Sigmoid colon (tissue), 4 donors: ENCODE data around the gene BORCS5.

Source experiments
- POLR2A ChIP-seq, 2 donors: fragments of 450-650 bp; IDR thresholded peaks; one replicate each; pipeline ENCODE4 v1.6.1; 2016; ENCODE audit warnings: antibody characterized with exemption in 2 of 2, mild to moderate bottlenecking in 2 of 2, moderate library complexity in 2 of 2
- POLR2AphosphoS5 ChIP-seq, 4 donors: sonication (generic); formaldehyde crosslinking; IDR thresholded peaks; one replicate each; pipeline ENCODE4 v1.6.1; 2017; ENCODE audit warnings: antibody characterized with exemption in 4 of 4
- TF ChIP-seq, protein P1 (sequence below), 4 experiments: fragments of 450-650 bp in 3 of 4; fragments of 200-600 bp in 1 of 4; IDR thresholded peaks; one replicate each; pipeline ENCODE4 v1.5.1; 2016 to 2019; ENCODE audit warnings: antibody characterized with exemption in 4 of 4, mild to moderate bottlenecking in 3 of 4, moderate library complexity in 2 of 4

DNA sequence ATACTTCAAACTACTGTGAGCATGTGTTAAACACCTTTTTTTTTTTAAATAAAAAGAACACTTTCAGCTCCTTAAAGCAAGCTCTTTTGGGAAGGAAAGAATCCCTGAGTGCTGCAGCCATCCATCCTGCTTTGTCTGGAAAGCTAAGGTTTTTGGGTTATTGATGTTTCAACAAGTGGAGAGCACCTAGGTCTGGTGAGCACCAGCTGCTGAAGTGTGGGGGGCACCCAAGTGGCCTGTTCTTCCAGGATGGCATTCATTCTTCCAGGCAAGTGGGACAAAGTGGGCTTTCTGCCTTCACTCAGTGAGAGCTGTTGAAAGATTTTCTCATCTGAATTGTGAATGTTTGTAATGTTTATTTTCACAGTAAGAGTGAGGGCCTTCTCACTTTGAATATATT is 49.9 kb downstream of the BORCS5 start:
- TF ChIP-seq, protein P1, sequence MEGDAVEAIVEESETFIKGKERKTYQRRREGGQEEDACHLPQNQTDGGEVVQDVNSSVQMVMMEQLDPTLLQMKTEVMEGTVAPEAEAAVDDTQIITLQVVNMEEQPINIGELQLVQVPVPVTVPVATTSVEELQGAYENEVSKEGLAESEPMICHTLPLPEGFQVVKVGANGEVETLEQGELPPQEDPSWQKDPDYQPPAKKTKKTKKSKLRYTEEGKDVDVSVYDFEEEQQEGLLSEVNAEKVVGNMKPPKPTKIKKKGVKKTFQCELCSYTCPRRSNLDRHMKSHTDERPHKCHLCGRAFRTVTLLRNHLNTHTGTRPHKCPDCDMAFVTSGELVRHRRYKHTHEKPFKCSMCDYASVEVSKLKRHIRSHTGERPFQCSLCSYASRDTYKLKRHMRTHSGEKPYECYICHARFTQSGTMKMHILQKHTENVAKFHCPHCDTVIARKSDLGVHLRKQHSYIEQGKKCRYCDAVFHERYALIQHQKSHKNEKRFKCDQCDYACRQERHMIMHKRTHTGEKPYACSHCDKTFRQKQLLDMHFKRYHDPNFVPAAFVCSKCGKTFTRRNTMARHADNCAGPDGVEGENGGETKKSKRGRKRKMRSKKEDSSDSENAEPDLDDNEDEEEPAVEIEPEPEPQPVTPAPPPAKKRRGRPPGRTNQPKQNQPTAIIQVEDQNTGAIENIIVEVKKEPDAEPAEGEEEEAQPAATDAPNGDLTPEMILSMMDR (IDR thresholded peaks at IDR 0.05) = no peak
- TF ChIP-seq POLR2A (IDR thresholded peaks at IDR 0.05) (no peak), POLR2AphosphoS5 (IDR thresholded peaks at IDR 0.05) (no peak)
